ENCODE results near the gene R3HDM1.
A peak's percentile ranks its signal among the peaks of the same experiment; 100 is the strongest.

The R3HDM1 gene

GRCh38 chr2:135728064-135728743 lies 196.9 kb downstream of the R3HDM1 start:
- no peak for DNase-seq

- no peak for DNase-seq
These were observed 201.3 kb downstream of the R3HDM1 start for GRCh38 chr2:135732561-135732960.

GRCh38 chr2:135733045-135733444 lies 201.8 kb downstream of the R3HDM1 start:
- DNase-seq, result no peak

GRCh38 chr2:135736546-135736945 lies 205.3 kb downstream of the R3HDM1 start:
- no peak for DNase-seq

GRCh38 chr2:135740206-135740605 lies 208.9 kb downstream of the R3HDM1 start:
- DNase-seq, result no peak

- DNase-seq, result no peak
These were observed 209.7 kb downstream of the R3HDM1 start for GRCh38 chr2:135741043-135741394.

GRCh38 chr2:135741395-135742324 lies 210.4 kb downstream of the R3HDM1 start, which contains the start of gene UBXN4:
TSS of gene UBXN4 (plus strand) at chr2:135741855. CDS start at chr2:135741930, 75 bp downstream.
- DNase-seq, result peak; percentile 93

GRCh38 chr2:135742325-135742757 lies 211.1 kb downstream of the R3HDM1 start:
- DNase-seq, result no peak

- no peak for DNase-seq
These were observed 212.6 kb downstream of the R3HDM1 start for GRCh38 chr2:135743860-135744259.

GRCh38 chr2:135744760-135745314 lies 213.6 kb downstream of the R3HDM1 start:
- no peak for DNase-seq

GRCh38 chr2:135745545-135745944 lies 214.3 kb downstream of the R3HDM1 start:
- DNase-seq, result no peak

- no peak for DNase-seq
These were observed 224.3 kb downstream of the R3HDM1 start for GRCh38 chr2:135755573-135755972.

- no peak for DNase-seq
These were observed 225.4 kb downstream of the R3HDM1 start for GRCh38 chr2:135756692-135757091.

- no peak for DNase-seq
These were observed 230.7 kb downstream of the R3HDM1 start for GRCh38 chr2:135762022-135762421.

- no peak for DNase-seq
These were observed 231.2 kb downstream of the R3HDM1 start for GRCh38 chr2:135762530-135762929.

- DNase-seq, result no peak
These were observed 237.6 kb downstream of the R3HDM1 start for GRCh38 chr2:135768863-135769262.

- no peak for DNase-seq
These were observed 242.0 kb downstream of the R3HDM1 start for GRCh38 chr2:135773319-135773718.

GRCh38 chr2:135773917-135774316 lies 242.6 kb downstream of the R3HDM1 start:
- DNase-seq, result no peak
